Stimulated activated naive CD4-positive, alpha-beta T cell treated with Interleukin-2 at 50 U/mL for 16 hours (primary cell): ENCODE data around the gene SCN1B.
A peak's percentile ranks its signal among the peaks of the same experiment; 100 is the strongest.

Experiments used
- DNase-seq: peaks from one replicate; lab custom pipeline; 2025; lab: John Stamatoyannopoulos, UW

The SCN1B gene

GRCh38 chr19:35053667-35054293, 23.5 kb downstream of the SCN1B start:
- DNase-seq, result no peak

- no peak for DNase-seq
Measured at GRCh38 chr19:35054626-35055025, 24.4 kb downstream of the SCN1B start.

- no peak for DNase-seq
Measured at GRCh38 chr19:35055715-35056179, 25.5 kb downstream of the SCN1B start.

- DNase-seq, result no peak
Measured at GRCh38 chr19:35056513-35057063, 26.3 kb downstream of the SCN1B start.

GRCh38 chr19:35058370-35058769, 28.1 kb downstream of the SCN1B start:
- DNase-seq, result no peak

- DNase-seq, result no peak
Measured at GRCh38 chr19:35059006-35059798, 28.9 kb downstream of the SCN1B start.

GRCh38 chr19:35059799-35060091, 29.5 kb downstream of the SCN1B start:
- no peak for DNase-seq

- DNase-seq, result no peak
Measured at GRCh38 chr19:35060160-35060855, 30.0 kb downstream of the SCN1B start.

- no peak for DNase-seq
Measured at GRCh38 chr19:35061583-35062373, 31.5 kb downstream of the SCN1B start.

- no peak for DNase-seq
Measured at GRCh38 chr19:35062942-35063341, 32.7 kb downstream of the SCN1B start.

GRCh38 chr19:35063940-35064818, 33.9 kb downstream of the SCN1B start:
- DNase-seq, result peak; percentile 14

- no peak for DNase-seq
Measured at GRCh38 chr19:35065574-35065973, 35.3 kb downstream of the SCN1B start.

GRCh38 chr19:35066121-35066520, 35.9 kb downstream of the SCN1B start:
- no peak for DNase-seq

GRCh38 chr19:35066691-35067563, 36.7 kb downstream of the SCN1B start:
- peak; percentile 85 for DNase-seq

GRCh38 chr19:35068941-35069634, 38.8 kb downstream of the SCN1B start:
- DNase-seq, result no peak

- DNase-seq, result no peak
Measured at GRCh38 chr19:35069696-35070095, 39.4 kb downstream of the SCN1B start.

- DNase-seq, result no peak
Measured at GRCh38 chr19:35070471-35070870, 40.2 kb downstream of the SCN1B start.

GRCh38 chr19:35073516-35073915, 43.2 kb downstream of the SCN1B start:
- no peak for DNase-seq

GRCh38 chr19:35073941-35074340, 43.7 kb downstream of the SCN1B start:
- DNase-seq, result no peak
